ENCODE results near the gene FNIP2.
"Not testable (repeated sequence)": the region's sequence is repeated elsewhere in the genome, so short reads cannot be mapped to it uniquely, and the experiment has no call there.

Gene FNIP2

GRCh38 chr4:158812543-158812942, 43.7 kb downstream of the FNIP2 start:
- no peak overlapping the region for H3K4me3 ChIP-seq (ENCODE audit: low read depth, low read length)

GRCh38 chr4:158813113-158813512, 44.3 kb downstream of the FNIP2 start:
- no peak overlapping the region for H3K4me3 ChIP-seq (ENCODE audit: low read depth, low read length)

GRCh38 chr4:158814207-158814606, 45.4 kb downstream of the FNIP2 start:
- no peak overlapping the region for H3K4me3 ChIP-seq (ENCODE audit: low read depth, low read length)

- H3K4me3 ChIP-seq (ENCODE audit: low read depth, low read length) = no peak overlapping the region
These were observed 46.0 kb downstream of the FNIP2 start for GRCh38 chr4:158814636-158815330.

DNA sequence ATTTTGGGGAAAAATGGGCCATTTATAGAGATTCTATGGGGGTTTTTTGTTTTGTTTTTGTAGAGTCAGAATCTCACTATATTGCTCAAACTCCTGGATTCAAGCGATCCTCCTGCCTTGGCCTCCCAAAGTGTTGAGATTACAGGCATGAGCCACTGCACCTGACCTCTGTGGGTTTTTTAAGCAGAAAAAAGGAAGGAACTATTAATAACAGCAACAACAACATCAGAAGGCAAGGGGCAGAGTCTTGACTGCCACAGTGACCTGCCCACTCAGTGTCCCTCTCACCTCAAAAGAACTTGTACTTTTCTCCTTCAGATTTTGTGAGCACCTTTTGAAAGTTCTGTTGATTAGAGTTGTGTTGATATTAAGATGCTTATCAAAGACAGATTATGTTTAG, 48.1 kb downstream of the FNIP2 start:
- no peak overlapping the region for H3K4me3 ChIP-seq (ENCODE audit: low read depth, low read length)

DNA sequence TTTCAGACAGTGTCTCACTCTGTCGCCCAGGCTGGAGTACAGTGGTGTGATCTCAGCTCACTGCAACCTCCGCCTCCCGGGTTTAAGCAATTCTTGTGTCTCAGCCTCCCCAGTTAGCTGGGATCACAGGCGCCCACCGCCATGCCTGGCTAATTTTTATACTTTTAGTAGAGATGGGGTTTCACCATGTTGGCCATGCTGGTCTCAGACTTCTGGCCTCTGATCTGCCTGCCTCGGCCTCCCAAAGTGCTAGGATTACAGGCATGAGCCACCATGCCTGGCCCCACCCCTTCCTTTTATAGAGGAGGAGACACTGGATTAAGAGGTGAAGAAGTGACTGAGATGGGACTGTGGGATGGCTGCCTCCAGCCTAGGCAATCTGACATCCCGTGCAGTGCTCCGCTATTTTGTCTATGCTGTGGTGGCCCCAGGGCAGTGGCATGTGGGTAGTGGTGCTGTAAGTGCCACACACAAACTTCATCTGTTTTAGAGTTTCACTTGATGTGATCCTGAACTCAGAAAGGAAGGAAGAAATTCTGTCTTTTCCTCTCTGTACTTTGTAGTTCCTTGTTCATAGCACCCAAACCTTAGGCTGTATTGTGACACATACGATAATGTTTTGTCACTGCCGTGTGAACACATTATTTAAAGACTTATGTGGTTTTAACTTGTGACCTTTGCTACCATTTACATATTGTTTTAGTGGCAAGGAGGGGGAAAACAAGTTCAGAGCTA, 48.9 kb downstream of the FNIP2 start:
- no peak overlapping the region for H3K4me3 ChIP-seq (ENCODE audit: low read depth, low read length)

DNA sequence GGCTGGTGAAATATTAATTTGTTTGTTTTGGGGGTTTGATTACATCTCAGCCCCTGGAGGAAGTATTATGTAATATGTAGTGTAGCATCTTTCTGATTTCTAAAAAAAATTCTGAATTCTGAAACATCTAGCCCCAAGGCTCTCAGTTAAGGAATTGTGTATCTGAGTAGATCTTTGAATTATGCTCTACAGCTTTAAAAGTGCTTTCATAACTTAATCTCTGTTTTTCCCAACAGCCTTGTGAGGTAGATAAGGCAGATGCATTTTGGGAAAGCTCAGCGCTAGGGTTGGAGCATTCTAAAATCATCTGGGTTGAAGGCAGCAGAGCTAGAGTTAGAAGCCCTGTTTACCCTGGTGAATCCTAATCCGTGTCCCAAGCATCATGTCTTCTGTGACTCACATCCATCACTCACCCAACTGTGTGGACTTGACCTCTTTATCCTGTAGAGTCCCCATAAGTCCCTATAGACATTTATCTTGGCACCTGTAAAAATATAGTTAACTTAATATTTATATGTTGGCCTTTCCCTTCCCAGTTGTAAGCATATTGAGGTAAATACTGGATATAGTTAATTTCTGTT, 49.8 kb downstream of the FNIP2 start:
- no peak overlapping the region for H3K4me3 ChIP-seq (ENCODE audit: low read depth, low read length)

DNA sequence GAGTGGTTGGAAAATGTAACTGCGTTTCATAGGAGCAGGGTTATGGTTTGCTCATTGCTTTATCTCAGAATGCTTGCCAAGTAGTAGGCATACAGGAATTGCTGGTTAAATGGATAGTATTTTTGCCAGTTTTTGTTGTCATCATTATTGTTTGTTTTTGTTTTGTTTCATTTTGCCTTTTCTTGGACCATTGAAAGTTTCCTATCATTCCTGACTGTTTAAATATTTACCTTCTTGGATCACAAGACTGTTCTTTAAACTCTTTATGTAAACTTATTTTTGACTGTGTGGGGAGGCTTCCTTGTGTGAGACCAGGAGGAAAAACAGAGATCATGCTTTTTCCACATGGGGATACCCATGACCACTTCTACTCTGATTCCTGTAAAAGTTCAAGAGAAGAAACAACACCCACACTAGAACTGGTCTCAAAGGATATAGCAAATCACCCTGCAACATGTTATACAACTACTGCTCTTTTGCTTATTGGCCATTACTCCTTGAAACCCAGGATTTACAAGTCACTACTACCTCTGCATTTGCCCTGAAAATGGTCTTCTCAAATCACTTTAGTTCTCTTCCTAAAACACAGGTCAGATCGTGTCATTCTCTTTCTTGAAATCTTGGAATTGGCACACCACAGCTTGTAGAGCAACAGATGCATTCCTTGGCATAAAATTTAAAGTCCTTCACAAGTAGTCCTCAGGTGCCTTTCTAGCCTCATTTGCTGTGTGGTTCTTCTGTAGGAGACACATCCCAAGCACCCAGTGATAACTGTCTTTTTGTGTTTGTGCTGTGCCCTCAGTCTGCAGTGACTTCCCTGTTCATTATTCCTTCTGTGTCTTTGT, 51.3 kb downstream of the FNIP2 start:
- no peak overlapping the region for H3K4me3 ChIP-seq (ENCODE audit: low read depth, low read length)

DNA sequence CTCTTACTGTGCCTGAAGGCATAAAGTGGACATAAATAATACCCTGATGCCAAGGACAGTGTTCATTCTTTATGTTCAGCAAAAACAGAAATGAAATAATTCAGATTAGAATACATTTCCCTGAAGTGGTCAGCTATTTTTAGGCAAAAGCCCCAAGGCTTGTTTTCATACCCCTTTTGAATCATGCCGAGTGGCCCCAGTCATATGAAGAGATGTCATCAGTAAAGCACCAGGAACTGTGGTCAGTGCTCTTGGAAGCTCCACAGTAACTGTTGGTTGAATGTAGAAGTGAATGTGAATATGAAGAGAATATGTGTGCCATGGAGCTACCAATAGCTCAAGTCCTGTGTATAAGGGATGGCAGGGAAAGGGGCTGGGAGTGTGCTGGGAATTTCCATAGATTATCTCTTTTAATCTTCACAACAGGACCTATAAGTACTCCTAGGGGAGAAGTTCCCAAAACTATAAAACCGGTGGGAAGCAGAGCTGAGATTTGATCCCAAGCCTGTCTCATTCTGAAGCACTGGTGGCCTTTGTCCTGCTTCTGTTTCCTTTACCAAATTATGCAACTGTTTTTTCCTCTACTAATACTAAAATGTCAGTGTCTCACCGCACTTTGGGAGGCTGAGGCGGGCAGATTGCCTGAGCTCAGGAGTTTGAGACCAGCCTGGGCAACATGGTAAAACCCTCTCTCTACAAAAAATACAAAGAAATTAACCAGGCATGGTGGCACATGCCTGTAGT, 52.6 kb downstream of the FNIP2 start:
- H3K4me3 ChIP-seq (ENCODE audit: low read depth, low read length) = no peak overlapping the region

DNA sequence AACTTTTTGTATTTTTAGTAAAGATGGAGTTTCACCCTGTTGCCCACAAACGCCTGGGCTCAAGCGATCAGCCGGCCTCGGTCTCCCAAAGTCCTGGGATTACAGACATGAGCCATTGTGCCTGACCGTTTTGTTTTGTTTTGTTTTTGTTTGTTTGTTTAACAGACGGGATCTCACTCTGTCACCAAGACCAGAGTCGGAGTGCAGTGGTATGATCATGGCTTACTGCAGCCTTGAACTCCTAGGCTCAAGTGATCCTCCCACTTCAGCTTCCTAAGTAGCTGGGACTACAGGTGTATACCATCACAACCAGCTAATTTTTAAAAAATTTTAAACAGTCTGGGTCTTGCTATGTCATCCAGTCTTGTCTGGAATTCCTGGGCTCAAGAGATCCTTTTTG, 53.5 kb downstream of the FNIP2 start:
- H3K4me3 ChIP-seq (ENCODE audit: low read depth, low read length) = no peak overlapping the region

DNA sequence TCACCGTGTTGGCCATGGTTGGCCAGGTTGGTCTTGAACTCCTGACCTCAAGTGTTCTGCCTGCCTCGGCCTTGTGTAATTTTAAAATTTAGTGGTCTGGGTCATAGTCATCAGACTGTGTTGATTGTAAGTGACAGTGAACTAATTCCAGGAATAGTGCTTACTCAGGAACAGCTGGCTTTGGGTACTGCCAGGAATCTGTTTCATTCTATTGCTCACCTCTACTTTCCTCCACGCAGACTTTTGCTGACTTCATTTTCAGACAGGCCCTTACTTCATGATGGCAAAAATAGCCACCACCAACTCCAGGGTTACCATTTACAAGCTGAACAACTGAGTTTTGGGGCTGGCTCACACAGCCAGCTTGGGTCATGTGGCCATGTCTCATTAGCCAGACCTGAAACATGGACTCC, 54.6 kb downstream of the FNIP2 start:
- no peak overlapping the region for H3K4me3 ChIP-seq (ENCODE audit: low read depth, low read length)

GRCh38 chr4:158824425-158825274, 55.8 kb downstream of the FNIP2 start:
- no peak overlapping the region for H3K4me3 ChIP-seq (ENCODE audit: low read depth, low read length)

- no peak overlapping the region for H3K4me3 ChIP-seq (ENCODE audit: low read depth, low read length)
These were observed 56.7 kb downstream of the FNIP2 start for GRCh38 chr4:158825433-158826036.

- no peak overlapping the region for H3K4me3 ChIP-seq (ENCODE audit: low read depth, low read length)
These were observed 57.2 kb downstream of the FNIP2 start for GRCh38 chr4:158826057-158826456.

- H3K4me3 ChIP-seq (ENCODE audit: low read depth, low read length) = no peak overlapping the region
These were observed 58.1 kb downstream of the FNIP2 start for GRCh38 chr4:158826882-158827281.

DNA sequence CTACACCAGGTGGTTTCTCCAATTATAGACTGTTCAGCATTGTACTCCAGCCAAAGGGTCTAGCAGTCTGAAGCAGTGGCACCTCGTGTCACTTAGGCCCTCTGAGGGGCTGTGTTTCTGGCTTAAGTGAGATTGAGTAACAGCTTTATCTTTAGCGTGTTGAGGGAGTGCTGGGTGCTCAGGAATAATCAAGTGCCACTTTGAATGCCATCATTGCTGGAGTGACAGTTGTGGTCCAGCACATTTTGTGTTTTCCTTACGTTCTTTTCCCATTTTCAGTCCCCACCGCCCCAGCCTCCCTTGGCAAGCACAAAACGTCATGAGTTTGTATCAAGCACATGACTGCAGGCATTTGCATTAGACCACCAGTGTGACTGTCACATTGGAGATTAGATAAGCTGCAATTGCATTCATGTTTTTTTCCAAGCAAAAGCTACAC, 58.7 kb downstream of the FNIP2 start:
- no peak overlapping the region for H3K4me3 ChIP-seq (ENCODE audit: low read depth, low read length)

GRCh38 chr4:158828151-158828550, 59.3 kb downstream of the FNIP2 start:
- H3K4me3 ChIP-seq (ENCODE audit: low read depth, low read length) = not testable (repeated sequence)

DNA sequence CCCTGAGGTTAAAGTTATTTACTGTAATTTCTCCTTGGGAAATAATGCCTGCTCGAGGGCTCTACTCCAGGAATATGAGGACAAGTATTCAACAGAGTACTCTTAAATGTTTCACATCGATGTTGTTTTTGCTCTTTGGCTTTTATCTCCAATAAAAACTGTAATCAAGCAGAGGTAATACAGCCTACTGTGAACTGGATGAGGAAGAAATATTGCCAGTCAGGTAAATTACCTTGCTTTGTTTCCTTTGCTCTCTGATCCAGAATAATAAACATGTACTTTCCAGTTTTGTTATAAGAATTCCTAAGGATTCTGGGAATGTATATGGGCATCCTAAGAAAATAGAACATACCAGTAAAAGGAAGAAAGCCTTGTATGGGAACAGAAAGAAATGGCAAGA, 60.4 kb downstream of the FNIP2 start:
- no peak overlapping the region for H3K4me3 ChIP-seq (ENCODE audit: low read depth, low read length)

DNA sequence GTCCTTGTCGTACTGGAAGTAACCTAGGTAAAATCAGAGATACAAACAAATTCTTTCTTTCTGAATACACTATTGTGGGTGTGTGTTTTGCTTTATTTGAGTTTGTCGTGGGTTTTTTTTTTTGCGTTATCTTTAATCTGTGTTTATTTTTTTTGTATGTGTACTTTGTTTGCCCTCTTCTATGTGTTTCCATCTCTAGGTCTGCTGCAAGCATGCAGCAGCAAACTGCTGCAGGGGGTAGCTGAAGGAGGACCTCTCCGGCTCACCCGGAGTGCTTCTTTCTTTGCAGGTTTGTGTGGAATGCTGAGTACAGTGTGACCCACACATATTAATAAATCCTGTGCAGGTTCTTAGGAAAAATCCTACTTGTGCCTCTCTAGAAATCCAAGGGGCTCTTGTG, 64.8 kb downstream of the FNIP2 start:
- H3K4me3 ChIP-seq (ENCODE audit: low read depth, low read length) = no peak overlapping the region

Measured in iPS-11a (cell line).